ENCODE measurements around the gene PAPPA2.

GRCh38 chr1:176656257-176656995, 193.5 kb downstream of the PAPPA2 start:
- TF ChIP-seq YY1 (IDR thresholded peaks at IDR 0.05; ENCODE audit: low read depth) (no peak), RAD21 (IDR thresholded peaks at IDR 0.05; ENCODE audit: low read depth) (no peak), CEBPB (IDR thresholded peaks at IDR 0.05) (no peak), EP300 (IDR thresholded peaks at IDR 0.05; ENCODE audit: borderline replicate concordance) (no peak), TEAD4 (IDR thresholded peaks at IDR 0.05) (no peak), ZBTB7A (IDR thresholded peaks at IDR 0.05; ENCODE audit: low read depth) (no peak)
- TF ChIP-seq, protein P1, sequence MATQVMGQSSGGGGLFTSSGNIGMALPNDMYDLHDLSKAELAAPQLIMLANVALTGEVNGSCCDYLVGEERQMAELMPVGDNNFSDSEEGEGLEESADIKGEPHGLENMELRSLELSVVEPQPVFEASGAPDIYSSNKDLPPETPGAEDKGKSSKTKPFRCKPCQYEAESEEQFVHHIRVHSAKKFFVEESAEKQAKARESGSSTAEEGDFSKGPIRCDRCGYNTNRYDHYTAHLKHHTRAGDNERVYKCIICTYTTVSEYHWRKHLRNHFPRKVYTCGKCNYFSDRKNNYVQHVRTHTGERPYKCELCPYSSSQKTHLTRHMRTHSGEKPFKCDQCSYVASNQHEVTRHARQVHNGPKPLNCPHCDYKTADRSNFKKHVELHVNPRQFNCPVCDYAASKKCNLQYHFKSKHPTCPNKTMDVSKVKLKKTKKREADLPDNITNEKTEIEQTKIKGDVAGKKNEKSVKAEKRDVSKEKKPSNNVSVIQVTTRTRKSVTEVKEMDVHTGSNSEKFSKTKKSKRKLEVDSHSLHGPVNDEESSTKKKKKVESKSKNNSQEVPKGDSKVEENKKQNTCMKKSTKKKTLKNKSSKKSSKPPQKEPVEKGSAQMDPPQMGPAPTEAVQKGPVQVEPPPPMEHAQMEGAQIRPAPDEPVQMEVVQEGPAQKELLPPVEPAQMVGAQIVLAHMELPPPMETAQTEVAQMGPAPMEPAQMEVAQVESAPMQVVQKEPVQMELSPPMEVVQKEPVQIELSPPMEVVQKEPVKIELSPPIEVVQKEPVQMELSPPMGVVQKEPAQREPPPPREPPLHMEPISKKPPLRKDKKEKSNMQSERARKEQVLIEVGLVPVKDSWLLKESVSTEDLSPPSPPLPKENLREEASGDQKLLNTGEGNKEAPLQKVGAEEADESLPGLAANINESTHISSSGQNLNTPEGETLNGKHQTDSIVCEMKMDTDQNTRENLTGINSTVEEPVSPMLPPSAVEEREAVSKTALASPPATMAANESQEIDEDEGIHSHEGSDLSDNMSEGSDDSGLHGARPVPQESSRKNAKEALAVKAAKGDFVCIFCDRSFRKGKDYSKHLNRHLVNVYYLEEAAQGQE (IDR thresholded peaks at IDR 0.05; ENCODE audit: low read depth), result no peak
- TF ChIP-seq, protein P2, sequence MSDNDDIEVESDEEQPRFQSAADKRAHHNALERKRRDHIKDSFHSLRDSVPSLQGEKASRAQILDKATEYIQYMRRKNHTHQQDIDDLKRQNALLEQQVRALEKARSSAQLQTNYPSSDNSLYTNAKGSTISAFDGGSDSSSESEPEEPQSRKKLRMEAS (IDR thresholded peaks at IDR 0.05), result no peak

Measured in Ishikawa (cell line).